GM19328 (cell line): ENCODE data around the gene TTC19.
A peak's percentile ranks its signal among the peaks of the same experiment; 100 is the strongest.
"Not testable (repeated sequence)": the region's sequence is repeated elsewhere in the genome, so short reads cannot be mapped to it uniquely, and the experiment has no call there.

Source experiments
- ATAC-seq: cut with Tn5 transposase; IDR thresholded peaks from one replicate; pipeline ENCODE4 v1.9.1; 2021; ENCODE audit warnings: mild to moderate bottlenecking, moderate library complexity; ENCODE audit not compliant: unreplicated experiment

The TTC19 gene

GRCh38 chr17:15972497-15972951, 27.1 kb upstream of the TTC19 start:
- ATAC-seq = no peak

DNA sequence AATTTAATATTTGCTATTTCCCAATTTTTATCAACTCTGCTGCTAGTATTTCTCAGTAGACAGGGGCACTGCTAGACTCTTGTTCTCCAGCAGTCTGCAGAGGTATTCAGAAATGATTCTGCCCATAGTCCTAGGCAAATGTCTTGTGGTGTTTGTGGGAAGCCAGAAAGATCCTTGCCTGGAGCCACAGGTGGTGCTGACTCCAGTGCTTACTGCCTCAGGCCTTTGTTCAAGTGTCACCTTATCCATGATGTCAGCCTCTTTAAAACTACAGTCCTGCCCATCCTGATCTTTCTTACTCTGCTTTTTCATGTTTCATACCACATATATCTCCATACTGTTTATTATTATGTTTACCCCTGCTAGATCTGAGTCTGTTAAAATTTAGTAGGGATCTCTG, 26.6 kb upstream of the TTC19 start:
- no peak for ATAC-seq

- ATAC-seq = no peak
These were observed 25.8 kb upstream of the TTC19 start for GRCh38 chr17:15973834-15974233.

GRCh38 chr17:15977894-15978293, 21.7 kb upstream of the TTC19 start:
- no peak for ATAC-seq

- ATAC-seq = no peak
These were observed 21.0 kb upstream of the TTC19 start for GRCh38 chr17:15978606-15979005.

DNA sequence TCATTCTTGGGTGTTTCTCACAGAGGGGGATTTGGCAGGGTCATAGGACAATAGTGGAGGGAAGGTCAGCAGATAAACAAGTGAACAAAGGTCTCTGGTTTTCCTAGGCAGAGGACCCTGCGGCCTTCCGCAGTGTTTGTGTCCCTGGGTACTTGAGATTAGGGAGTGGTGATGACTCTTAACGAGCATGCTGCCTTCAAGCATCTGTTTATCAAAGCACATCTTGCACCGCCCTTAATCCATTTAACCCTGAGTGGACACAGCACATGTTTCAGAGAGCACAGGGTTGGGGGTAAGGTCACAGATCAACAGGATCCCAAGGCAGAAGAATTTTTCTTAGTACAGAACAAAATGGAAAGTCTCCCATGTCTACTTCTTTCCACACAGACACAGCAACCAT, 20.6 kb upstream of the TTC19 start:
- ATAC-seq = not testable (repeated sequence)

GRCh38 chr17:15981208-15981607, 18.4 kb upstream of the TTC19 start:
- ATAC-seq = peak; percentile 84

GRCh38 chr17:15981646-15982580, 17.7 kb upstream of the TTC19 start:
- ATAC-seq = no peak

DNA sequence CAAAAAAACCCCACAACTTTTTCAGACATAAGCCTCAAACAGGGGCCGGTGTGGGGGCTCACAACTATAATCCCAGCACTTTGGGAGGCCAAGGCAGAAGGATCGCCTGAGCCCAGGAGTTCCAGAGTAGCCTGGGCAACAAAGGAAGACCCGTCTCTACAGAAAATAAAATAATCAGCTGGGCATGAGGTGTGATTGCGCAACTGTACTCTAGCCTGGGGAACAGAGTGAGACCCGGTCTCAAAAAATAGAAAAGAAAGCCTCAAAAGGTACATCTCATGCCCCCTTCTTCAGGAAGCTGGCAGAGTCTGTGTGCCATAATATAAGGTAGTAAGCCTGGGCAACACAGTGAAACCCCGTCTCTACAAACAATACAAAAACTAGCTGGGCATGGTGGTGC, 3.3 kb upstream of the TTC19 start:
- ATAC-seq = no peak

- no peak for ATAC-seq
These were observed 1.5 kb upstream of the TTC19 start for GRCh38 chr17:15998031-15998562.

- peak; percentile 38 for ATAC-seq
These were observed 577 bp downstream of the TTC19 start for GRCh38 chr17:15999974-16000827.

DNA sequence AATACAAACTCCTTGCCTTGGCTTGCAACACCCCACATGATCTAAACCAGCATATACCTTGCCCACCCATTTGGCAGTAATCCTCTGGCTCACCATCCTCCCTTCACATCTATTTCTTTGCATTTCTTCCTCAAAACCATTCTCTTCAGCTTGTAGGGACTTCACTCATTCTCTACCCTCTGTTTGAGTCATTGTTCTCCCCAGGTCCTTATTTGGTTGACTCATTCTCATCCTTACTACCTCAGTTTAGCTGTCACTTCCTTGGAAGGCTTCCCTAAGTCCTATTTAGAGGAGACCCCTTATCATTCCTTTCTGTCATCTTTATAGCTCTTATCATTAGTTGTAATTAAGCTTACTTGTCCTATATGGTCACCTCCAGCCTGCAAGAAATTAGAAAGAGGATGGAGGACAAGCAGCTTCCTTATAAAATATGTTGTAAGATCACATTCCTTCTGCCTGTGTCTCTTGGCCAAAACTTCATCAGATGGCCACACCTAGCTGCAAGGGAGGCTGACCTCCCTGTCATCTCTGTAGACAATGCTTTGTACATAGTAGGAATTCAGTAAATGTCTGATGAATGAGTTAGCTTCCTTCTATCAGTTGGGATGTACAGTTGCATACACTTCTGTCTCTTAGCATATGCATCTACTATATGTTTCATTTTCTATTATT, 1.7 kb downstream of the TTC19 start:
- ATAC-seq = no peak

DNA sequence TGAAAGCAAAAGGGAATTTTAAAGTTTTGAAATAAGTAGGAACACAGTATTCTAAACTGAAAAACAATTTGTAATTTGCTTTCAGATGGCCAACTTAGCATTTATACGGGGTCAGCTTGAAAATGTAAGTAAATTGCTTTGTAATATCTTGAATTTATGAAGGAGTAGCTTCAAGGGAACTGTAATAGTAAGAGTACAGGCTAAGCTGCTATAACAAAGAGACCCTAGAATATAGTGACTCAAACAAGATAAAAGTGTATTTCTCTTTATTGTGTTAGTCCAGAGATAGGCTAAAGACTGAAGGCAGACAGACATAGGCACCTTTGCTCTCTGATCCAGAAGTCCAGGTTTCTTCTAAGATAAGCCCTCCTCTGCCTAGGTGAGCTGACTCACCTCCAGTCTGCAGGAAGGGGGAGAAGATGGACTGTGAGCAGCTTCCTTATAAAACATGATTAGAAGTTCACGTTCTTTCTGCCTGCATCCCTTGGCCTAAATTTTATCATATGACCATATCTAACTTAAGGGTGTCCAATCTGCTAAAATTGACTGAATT, 3.2 kb downstream of the TTC19 start:
- ATAC-seq = no peak

- no peak for ATAC-seq
These were observed 4.2 kb downstream of the TTC19 start for GRCh38 chr17:16003841-16004240.

DNA sequence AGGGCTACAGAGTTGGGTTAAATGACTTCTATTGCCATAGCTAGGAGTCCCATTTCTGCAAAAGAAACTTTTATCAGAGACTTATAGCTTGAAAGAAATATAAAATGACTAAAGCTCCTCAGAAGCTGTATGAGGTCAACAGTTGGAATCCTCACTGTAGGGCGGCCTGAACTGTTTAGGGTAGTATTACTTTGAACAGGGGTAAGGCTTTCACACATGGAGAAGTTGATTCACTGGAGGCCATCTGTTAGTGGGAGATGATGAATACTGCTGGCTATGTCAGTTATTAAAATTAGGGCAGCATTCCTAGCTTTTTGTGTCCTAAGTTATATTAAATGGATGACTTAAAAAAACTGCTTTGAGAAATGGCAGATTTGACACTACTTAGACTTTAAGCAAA, 6.0 kb downstream of the TTC19 start:
- ATAC-seq = no peak

DNA sequence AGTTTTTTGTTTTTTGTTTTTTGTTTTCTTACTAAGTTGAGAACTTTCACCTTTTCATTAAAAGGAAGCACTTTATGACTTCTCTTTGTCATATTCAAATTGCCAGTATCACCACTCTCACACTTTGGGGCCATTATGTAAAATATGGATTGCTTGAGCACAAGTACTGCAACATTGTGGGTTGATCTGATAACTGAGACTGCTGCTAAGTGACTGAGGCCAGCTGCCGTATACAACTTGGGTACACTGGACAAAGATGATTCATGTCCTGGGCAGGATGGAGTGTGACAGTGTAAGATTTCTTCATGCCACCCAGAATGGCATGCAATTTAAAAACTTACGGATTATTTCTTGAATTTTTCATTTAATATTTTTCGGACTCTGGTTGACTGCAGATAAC, 7.8 kb downstream of the TTC19 start:
- no peak for ATAC-seq

DNA sequence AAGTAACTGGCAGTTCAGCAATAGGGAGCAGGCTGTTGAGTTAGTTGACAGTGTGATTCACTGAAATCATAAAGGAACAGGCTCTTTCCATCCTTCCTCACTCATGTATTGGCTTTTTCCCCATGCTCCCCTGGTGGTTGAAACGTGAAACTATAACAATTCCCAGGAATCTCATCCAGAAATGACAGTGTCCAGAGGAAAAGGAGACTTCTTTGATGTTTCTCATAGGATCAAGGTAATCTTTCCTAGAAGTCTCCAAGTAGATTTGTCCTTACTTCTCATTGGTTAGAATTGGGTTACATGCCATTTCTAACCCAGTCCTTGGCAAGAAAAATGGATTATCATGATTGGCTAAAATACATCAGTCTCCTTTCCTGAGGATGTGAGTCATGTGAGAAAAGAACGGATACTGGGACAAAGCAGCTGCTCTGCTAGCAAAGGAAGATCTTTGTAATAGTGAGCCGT, 14.4 kb downstream of the TTC19 start:
- ATAC-seq = no peak

- no peak for ATAC-seq
These were observed 19.7 kb downstream of the TTC19 start for GRCh38 chr17:16019347-16019746.

GRCh38 chr17:16023881-16024280, 24.3 kb downstream of the TTC19 start:
- ATAC-seq = no peak

GRCh38 chr17:16025202-16025601, 25.6 kb downstream of the TTC19 start:
- no peak for ATAC-seq

GRCh38 chr17:16026895-16027294, 27.3 kb downstream of the TTC19 start:
- no peak for ATAC-seq
